Amniotic epithelial cell (primary cell): ENCODE measurements around the gene CRYBG3.

Experiments used
- DNase-seq: peaks from one replicate; pipeline ENCODE4 v3.0.0-alpha.2; 2010; ENCODE audit warnings: low read depth

The CRYBG3 gene

DNA sequence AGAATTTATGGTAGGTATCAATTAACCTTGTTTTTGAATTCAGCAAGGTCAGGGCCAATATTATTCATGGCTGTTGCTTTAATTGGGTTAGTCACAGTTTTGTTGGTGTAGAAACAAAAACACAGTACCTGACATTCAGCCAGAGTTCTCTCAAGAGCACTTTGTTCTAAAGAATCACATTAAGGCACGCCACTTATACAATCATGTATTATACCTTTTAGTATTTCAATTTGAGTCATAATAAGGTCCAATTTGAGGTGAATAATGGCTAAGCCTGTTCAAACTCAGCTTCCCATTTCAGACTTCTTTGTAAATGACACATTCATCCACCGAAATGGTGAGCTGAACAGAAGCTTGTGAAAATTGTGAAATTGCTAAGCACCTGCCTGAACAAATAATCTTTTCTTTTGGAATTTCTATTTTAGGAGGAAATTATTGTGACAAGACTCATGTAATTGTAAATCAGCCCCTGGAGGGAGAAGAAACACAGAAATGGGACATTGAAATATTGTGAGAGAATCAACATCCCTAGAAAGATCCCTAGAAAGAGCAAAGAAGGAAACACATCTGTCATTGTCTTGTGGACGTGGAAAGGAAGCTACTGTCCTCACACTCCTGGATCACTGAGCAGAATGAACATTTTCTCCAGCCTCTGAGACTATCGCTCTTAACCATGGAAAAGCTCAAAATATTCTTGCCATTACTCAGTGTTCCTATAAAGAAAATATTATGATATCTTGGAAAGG, 121.2 kb downstream of the CRYBG3 start:
- DNase-seq: no peak

GRCh38 chr3:97948351-97949109, 126.7 kb downstream of the CRYBG3 start:
- no peak for DNase-seq

- no peak for DNase-seq
Measured at GRCh38 chr3:97949110-97949485, 127.3 kb downstream of the CRYBG3 start.

DNA sequence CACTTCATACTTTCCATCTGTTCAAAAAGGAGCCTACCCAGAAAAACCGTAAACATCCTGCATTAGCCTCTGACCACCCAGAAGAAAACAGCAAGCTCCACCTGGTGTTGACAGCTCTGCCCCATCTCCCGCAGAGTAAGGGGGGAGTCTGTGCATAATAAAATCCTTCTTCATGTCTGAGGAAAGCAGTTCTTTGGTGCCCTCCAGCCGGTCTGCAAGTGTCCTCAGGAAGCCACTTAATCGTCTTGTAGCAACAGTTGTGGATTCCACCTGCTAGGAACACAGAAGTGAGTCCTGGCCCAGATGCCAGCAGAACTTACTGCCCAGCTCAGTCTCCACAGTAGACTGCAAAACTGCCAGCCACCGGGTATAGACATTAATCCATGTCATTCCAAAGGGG, 127.9 kb downstream of the CRYBG3 start:
- DNase-seq: no peak

DNA sequence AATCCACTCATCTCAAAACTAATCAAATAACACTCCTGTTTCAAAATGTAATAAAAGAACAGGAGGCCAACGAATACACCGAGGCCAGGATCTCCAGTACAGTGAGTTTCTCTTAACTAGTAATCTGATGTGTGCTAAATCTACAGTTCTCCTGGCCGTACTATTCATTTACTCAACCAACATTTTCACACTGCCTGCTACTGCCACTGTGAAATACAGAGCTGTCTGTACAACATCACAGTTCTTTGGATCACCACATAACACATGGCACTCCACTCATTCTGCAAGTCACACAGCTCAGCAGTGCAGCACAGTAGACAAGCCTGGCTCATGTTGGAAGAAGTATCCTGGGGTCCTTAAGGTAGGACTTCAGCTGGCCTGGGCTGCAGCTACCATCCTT, 128.5 kb downstream of the CRYBG3 start:
- DNase-seq: no peak

- peak; percentile 96 for DNase-seq
Measured at GRCh38 chr3:97952280-97952679, 130.5 kb downstream of the CRYBG3 start.

GRCh38 chr3:97952872-97953271, 131.1 kb downstream of the CRYBG3 start:
- no peak for DNase-seq

GRCh38 chr3:97954228-97954827, 132.5 kb downstream of the CRYBG3 start:
- no peak for DNase-seq

DNA sequence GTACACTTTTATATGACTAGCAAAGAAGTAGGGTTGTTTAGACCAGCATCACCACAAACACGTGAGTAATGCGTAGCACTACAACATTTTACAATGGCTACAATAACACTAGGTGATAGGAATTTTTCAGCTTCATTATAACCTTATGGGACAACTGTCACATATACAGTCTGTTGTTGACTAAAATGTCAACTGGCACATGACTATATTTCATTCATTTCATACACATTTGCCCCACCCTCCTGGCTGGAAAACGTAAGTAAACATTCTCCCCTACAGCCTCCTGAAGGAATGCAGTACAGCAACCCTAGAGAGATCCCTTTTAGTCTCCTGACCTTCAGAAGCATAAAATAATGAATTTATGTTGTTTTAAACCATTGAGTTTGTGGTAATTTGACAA, 134.2 kb downstream of the CRYBG3 start:
- DNase-seq: no peak

DNA sequence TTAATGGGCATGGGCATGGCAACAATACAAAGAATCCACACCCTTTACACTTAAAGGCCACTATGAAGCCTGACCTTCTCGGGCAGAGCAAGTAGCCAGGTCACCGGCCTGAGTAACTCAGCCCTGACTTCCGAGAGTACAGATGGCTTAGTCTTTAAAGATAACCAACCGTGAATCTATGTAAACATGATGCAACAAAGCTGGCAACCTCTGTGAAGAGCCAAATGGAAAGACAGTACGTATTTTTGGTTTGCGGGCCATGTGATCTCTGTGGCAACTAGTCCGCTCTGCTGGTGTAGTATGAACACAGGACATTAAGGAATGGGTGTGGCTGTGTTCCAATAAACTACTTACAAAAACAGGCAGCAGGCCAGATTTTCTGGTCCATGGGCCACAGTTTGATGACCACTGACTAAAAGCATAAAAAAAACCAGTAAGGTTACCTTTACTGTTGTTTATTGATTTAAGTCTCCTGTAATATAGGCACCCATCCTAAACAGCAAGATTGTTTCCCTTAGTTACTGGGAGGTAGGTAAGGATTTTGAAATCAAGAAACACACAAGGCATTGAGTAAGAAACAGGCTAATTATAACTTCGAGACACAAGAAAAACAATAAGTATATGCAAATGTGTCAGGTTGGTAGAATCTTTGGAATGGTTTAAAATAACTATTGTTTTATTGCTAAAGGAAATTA, 136.0 kb downstream of the CRYBG3 start:
- peak; percentile 90 for DNase-seq

GRCh38 chr3:97958396-97958795, 136.6 kb downstream of the CRYBG3 start:
- peak; percentile 83 for DNase-seq

DNA sequence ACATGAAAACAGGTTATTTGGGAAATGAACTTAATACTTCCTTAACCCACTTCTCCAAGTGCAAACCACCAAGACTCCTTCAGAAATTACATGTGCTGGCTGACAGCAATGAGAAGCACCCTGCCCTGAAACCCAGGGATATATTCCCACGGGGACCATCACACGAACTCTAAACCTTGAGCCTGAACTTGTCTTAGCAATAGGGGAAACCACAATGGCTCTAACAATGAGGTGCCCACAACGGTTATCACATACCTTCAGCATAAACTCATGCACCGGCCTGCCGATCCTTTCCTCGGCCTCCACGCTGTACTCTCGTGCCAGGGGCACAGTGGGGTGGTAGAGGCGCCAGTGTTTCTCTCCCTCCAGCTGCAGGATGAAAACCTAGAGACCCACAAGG, 137.0 kb downstream of the CRYBG3 start:
- peak; percentile 33 for DNase-seq

GRCh38 chr3:97959872-97960271, 138.1 kb downstream of the CRYBG3 start:
- no peak for DNase-seq

DNA sequence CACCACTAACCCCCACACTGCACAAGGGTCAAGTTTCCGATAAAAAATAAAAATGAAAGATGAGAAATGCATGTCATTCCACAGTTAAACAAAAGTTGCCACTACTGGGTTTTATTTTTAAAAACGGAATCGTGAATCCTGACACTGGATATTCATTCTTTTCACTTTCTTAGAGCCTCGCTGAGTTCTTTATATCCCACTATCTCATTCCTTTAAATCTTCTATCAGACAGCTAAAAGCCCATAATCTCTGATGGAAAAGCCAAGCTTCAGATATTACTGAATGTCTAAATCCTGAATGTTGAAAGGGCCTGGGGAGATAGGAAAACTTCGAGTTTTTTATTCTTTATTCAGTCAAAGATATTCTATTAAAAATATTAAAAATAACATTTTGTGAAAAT, 138.7 kb downstream of the CRYBG3 start:
- peak; percentile 61 for DNase-seq

DNA sequence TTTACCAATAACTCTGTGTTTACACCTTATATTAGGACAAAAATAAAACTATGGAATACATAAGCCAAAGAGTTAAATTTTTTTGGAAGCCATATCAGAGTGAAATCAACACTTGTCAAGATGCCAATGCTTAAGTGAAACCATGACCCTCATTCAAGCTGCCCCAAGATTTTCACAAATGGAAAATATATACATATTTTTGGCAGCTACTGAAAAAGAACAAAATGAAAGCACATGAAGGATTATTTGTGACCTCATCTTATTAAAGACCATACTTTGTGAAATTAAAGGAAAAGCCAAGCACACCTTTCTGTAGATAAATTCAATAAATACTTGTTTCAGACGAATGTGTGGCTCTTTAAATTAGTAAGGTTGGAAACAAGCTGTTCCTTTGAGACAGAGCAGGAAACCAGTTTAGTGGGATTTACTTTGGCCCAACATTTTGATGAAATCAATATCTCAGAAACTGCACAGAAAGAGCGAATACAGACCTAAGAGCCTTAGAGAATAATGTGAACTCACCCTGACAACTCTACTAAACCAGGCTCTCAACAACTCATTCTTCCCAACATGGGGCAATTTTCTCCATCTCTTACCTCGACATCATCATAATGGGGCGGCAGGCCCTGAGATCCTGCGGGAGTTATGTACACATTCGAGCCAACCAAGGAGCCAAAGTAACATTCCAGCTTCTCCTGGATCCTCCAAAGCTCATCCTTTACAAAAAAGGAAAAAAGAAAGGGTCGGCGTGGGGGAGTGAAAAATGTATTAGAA, 139.4 kb downstream of the CRYBG3 start:
- no peak for DNase-seq

DNA sequence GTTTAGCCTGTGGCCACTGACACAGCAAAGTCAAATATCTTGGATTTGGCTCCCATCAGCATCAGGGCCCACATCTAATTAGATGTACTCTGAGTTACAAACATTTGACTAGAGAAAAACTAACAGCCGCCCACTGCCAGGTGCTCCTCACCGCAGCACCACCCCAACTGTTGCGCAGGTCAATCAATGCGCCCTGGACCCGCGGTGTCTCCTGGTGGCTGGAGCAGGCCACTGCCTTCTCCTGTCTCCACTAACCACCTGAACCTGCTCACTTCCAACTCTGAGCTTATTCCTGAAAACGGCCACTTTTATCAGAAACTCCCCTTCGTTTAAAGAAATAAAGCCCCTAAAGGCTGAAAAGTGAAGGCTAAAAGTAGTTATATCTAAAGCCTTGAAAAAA, 146.2 kb downstream of the CRYBG3 start:
- no peak for DNase-seq

GRCh38 chr3:97968376-97968775, 146.6 kb downstream of the CRYBG3 start:
- DNase-seq: no peak

- no peak for DNase-seq
Measured at GRCh38 chr3:97969541-97969940, 147.7 kb downstream of the CRYBG3 start.

- DNase-seq: no peak
Measured at GRCh38 chr3:97970156-97970555, 148.3 kb downstream of the CRYBG3 start.

- no peak for DNase-seq
Measured at GRCh38 chr3:97970956-97971620, 149.3 kb downstream of the CRYBG3 start.
